Esophagus muscularis mucosa (tissue), 4 donors: Measurements from ENCODE around the gene ALOX15B.

Experiments
- EP300 ChIP-seq: sonication (generic); formaldehyde crosslinking; IDR thresholded peaks from one replicate; pipeline ENCODE4 v1.6.1; 2017; ENCODE audit warnings: antibody characterized with exemption
- POLR2A ChIP-seq: fragments of 450-650 bp; IDR thresholded peaks from one replicate; pipeline ENCODE4 v1.6.1; 2017; ENCODE audit warnings: antibody characterized with exemption, moderate library complexity, mild to moderate bottlenecking, low read depth
- POLR2AphosphoS5 ChIP-seq, 2 donors: sonication (generic); formaldehyde crosslinking; IDR thresholded peaks; one replicate each; pipeline ENCODE4 v1.6.1; 2017; ENCODE audit warnings: antibody characterized with exemption in 2 of 2
- TF ChIP-seq, protein P1 (sequence below), 3 experiments: fragments of 200-600 bp in 2 of 3; fragments of 450-650 bp in 1 of 3; sonication (generic) in 2 of 3; IDR thresholded peaks; one replicate each; pipeline ENCODE4 v1.5.1; 2017 to 2019; ENCODE audit warnings: antibody characterized with exemption in 3 of 3, mild to moderate bottlenecking in 2 of 3, moderate library complexity in 1 of 3

GRCh38 chr17:8060274-8060673 lies 21.4 kb downstream of the ALOX15B start:
- no peak for TF ChIP-seq EP300
- TF ChIP-seq, protein P1, sequence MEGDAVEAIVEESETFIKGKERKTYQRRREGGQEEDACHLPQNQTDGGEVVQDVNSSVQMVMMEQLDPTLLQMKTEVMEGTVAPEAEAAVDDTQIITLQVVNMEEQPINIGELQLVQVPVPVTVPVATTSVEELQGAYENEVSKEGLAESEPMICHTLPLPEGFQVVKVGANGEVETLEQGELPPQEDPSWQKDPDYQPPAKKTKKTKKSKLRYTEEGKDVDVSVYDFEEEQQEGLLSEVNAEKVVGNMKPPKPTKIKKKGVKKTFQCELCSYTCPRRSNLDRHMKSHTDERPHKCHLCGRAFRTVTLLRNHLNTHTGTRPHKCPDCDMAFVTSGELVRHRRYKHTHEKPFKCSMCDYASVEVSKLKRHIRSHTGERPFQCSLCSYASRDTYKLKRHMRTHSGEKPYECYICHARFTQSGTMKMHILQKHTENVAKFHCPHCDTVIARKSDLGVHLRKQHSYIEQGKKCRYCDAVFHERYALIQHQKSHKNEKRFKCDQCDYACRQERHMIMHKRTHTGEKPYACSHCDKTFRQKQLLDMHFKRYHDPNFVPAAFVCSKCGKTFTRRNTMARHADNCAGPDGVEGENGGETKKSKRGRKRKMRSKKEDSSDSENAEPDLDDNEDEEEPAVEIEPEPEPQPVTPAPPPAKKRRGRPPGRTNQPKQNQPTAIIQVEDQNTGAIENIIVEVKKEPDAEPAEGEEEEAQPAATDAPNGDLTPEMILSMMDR (IDR thresholded peaks at IDR 0.05), result peak; percentile 73 to 89 (median 79)
- no peak for TF ChIP-seq POLR2AphosphoS5 (IDR thresholded peaks at IDR 0.05)
- TF ChIP-seq POLR2A, result no peak
